HG03342 (cell line): ENCODE data around the gene LRP1.

Experiments used
- ATAC-seq: cut with Tn5 transposase; IDR thresholded peaks from one replicate; pipeline ENCODE4 v1.9.1; 2021; ENCODE audit warnings: mild to moderate bottlenecking, moderate library complexity; ENCODE audit not compliant: unreplicated experiment

Gene LRP1

DNA sequence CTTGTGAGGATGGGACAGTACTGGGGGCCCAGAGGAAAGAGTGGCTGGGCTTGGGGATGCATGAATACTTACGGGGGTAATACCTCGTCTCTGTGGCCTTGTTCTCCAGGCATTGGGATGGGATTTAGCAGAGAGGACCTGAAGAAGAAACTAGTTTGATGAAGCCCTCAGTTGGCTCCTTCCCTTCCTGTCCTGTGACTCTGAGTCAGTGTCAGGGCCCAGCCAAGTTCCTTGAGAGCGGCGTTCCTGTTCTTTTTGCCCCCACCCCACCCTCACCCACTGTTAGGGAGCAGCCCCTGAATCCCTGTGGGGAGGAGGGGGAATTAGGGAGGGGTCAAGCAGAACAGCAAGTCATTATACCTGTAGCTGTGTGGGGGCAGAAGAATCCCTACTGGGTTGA lies 24.4 kb downstream of the LRP1 start:
- no peak for ATAC-seq

DNA sequence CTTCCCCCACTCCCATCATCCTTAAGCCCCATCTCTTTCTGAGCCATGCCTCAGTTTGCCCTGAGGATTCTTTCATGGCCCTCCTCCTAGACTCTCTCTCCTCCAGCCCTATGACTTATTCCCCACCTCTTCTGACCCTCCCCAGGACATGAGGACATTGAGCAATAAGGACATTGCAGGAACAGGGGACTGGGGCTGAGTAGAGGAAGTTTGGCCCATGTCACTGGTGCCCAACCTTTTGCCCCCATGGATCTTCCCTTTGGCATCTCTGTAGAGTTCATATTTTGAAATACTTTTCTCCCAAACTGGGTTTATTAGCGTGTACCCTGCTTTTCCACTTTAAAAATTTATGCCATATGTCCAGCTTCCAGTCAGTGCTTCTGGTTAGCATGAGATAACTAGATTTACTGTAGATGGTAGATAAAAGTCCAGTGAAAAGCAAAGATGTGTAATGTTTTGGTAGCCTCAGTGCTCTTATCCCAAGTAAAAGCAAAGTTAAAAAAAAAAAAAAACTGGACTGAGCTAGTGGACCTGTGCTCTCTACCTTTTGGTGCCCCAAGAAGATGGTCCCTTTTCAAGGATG lies 25.2 kb downstream of the LRP1 start:
- no peak for ATAC-seq

- ATAC-seq: no peak
Measured at GRCh38 chr12:57154076-57154475, 25.8 kb downstream of the LRP1 start.

- no peak for ATAC-seq
Measured at GRCh38 chr12:57154804-57155434, 26.6 kb downstream of the LRP1 start.

DNA sequence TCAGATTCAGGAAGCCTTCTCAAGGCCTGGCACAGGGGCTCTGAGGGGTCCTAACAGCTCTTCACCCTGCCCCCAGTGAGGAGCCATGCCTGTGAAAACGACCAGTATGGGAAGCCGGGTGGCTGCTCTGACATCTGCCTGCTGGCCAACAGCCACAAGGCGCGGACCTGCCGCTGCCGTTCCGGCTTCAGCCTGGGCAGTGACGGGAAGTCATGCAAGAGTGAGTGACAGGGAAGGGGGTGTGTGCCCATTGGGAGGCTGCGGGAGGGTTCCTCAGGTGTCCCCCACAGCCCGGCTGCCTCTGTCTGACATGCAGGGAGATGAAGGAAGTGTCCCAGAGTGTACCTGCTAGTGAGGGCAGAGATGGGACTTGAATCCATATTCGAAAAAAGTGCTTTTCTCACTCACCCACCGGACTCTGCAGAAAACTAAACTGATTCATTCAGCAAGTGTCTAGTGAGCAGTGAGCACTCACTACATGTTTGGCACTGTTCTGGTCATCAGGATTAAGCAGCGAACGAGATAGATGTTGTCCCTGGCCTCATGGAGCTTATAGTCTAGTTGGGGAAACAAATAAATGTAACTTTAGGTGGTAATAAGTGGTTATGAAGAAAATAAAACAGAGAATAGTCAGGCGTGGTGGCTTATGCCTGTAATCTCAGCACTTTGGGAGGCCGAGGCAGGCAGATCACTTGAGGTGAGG lies 28.6 kb downstream of the LRP1 start:
- ATAC-seq: no peak

DNA sequence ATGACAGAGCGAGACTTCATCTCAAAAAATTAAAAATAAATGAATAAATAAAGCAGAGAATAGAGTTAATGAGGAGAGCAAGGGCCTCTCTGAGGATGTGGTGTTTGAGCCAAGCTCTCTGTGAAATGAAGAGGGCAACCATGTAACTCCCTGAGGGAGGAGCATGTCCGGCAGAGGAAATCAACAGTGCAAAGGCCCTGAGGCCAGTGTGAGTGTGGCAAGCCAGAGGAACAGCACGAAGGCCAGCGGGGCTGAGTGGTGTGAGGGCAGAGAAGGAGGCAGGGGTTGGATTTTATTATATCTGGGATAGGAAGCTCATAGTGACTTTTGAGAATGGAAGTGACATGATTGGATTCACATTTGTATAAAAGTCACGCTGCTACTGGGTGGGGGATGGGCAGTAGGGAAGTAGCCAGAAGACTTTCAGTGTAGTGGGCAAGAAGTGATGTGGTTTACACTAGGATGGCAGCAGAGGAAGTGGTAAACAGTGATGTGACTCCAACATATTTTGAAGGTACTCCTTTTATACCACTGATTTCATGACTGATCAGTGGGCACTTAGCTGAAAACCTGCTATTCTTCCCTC lies 29.4 kb downstream of the LRP1 start:
- no peak for ATAC-seq

GRCh38 chr12:57158186-57158585 lies 29.9 kb downstream of the LRP1 start:
- no peak for ATAC-seq

- ATAC-seq: no peak
Measured at GRCh38 chr12:57158665-57159064, 30.4 kb downstream of the LRP1 start.

DNA sequence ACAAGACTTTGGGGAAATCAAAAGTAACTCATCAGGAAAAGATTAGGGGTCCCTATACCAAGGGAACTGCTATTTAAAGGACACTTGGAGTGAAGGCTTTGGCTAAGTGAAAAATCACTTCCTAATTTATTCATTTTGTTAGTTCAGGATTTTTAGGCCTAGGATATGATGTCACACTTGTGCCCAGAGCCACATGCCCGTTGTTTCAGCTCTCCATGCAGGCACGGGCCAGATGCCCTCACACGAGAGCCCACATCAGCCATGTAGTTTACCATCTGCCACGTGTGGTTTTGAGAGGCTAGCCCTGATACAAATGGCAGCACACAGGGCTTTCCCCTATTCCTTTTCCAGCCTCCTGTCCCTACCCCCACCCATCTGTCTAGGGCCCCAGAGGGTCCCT lies 31.0 kb downstream of the LRP1 start:
- no peak for ATAC-seq

- no peak for ATAC-seq
Measured at GRCh38 chr12:57160040-57160439, 31.8 kb downstream of the LRP1 start.

DNA sequence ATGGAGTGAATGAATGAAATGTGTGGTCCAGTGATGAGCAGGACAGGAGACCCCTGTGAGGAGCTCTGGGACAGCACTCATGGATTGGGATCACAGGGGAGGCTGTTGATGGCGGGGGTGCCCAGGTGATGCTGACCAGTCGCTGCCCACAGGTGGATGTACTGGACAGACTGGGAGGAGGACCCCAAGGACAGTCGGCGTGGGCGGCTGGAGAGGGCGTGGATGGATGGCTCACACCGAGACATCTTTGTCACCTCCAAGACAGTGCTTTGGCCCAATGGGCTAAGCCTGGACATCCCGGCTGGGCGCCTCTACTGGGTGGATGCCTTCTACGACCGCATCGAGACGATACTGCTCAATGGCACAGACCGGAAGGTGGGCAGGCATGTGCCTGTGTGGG lies 32.5 kb downstream of the LRP1 start:
- ATAC-seq: no peak

GRCh38 chr12:57161491-57161890 lies 33.2 kb downstream of the LRP1 start:
- ATAC-seq: no peak

- no peak for ATAC-seq
Measured at GRCh38 chr12:57162553-57163125, 34.4 kb downstream of the LRP1 start.

DNA sequence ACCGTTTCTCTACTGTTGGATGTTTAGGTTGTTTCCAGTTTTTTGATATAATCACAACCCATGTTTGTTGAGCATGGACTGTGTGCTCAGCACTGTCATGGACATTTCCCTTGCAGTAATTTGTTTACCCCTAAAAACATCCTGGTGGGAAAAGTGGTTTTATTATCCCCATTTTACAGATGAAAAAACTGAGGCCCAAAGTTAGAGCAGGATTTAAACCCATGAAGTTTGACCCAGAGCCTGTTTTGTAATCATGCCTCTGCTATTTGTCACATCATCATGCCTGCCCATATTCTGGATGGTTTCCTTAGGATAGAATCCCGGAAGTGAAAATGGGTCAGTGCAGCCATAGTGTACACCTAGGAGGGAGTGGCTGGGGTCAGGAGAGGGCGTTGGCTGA lies 36.2 kb downstream of the LRP1 start:
- ATAC-seq: no peak

DNA sequence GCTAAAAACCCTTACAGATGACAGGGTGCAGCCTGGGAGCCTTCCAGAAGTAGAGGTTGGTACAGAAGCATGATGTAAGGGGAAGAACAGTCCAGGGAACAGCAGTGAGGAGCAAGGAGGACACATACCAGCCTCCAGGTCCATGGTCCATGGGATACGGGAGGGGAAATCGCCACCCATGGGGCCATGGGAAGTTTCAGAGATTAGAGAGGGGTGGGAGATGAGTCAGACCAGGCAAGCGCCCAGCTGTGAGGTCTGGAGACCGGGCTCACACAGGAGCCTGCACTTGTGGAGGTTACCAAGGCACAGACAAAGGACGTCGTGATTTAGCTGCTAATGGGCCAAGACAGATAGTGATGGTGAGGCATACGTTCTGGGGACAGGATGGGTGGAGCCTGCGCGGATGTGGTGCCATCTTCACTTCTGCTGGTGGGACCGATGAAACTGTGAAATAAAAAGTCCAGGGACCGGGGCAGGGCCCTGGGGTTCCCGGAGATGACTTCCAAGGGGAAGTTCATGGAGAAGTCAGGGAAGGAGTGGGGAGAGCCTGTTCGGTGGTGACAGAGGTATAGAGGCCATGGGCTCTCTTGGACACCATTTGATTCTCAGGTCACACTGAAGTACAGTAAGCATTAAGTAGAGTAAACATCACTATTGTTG lies 36.8 kb downstream of the LRP1 start:
- ATAC-seq: no peak

DNA sequence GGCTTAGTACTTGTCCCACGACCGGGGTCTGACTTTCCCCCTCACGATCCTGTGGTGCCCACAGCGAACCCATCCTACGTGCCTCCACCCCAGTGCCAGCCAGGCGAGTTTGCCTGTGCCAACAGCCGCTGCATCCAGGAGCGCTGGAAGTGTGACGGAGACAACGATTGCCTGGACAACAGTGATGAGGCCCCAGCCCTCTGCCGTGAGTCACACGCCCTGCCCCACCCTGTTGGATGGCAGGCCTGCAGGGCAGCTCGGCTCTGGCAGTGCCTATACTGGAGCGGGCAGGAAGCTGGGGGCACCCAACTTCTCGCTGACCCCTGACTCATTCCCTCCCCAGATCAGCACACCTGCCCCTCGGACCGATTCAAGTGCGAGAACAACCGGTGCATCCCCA lies 37.5 kb downstream of the LRP1 start:
- ATAC-seq: no peak

- no peak for ATAC-seq
Measured at GRCh38 chr12:57166971-57167371, 38.7 kb downstream of the LRP1 start.

DNA sequence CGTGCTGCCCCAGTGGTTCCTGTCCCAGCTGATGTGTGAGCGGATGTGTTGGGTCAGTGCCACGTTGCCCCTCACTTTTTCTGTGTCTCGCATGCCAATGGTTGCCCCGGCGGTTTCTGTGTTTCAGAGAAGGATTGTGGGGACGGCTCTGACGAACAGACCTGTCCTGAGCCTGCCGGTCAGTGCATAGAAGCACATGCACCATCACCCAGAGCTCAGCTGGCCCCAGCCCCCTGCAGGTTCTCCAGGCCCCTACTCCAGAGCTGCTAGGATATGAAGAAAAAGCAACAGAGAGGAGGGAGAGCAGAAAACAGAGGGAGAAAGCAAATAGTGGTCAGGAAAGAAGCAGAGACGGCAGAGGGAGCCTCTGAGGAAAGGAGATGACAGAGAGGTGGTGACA lies 39.8 kb downstream of the LRP1 start:
- no peak for ATAC-seq

- no peak for ATAC-seq
Measured at GRCh38 chr12:57169046-57169795, 40.9 kb downstream of the LRP1 start.

DNA sequence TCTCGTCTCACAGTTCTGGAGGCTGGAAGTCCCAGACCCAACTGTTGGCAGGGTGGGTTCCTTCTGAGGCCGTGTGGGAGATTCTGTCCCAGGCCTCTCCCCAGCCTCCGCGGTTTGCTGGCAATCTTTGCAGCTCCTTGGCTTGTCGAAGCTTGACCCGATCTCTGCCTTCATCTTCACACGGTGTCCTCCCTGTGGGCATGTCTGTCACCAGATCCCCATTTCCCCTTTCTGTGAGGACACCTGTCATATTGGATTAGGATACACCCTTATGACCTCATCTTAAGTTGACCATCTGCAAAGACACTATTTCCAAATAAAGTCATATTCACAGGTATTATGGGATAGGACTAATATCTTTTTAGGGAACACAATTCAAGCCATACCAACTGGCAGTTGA lies 41.7 kb downstream of the LRP1 start:
- ATAC-seq: no peak

DNA sequence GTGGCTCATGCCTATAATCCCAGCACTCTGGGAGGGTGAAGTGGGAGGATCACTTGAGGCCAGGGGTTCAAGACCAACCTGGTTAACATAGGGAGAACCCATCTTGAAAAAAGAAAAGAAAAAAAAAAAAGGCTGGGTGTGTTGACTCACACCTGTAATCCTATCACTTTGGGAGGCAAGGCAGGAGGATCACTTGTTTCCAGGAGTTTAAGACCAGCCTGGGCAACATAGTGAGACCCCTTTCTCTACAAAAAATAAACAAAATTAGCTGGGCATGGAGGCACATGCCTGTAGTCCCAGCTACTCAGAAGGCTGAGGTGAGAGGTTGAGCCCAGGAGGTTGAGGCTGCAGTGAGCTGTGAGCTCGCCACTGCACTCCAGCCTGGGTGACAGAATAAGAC lies 42.1 kb downstream of the LRP1 start:
- no peak for ATAC-seq
